SK-N-MC (cell line): ENCODE results near the gene HSD11B2.
A peak's percentile ranks its signal among the peaks of the same experiment; 100 is the strongest.
"Not testable (repeated sequence)": the region's sequence is repeated elsewhere in the genome, so short reads cannot be mapped to it uniquely, and the experiment has no call there.

Experiments used
- DNase-seq: peaks from one replicate; pipeline ENCODE4 v3.0.0-alpha.2; 2011; ENCODE audit warnings: low read depth, low spot score
- H3K27ac ChIP-seq: fragments of 200-600 bp; sonication (generic); 2 replicates; pipeline ENCODE4 v1.5.1; 2016; ENCODE audit warnings: mixed run types
- H3K36me3 ChIP-seq: fragments of 200-600 bp; sonication (generic); 2 replicates; pipeline ENCODE4 v1.6.1; 2017; ENCODE audit warnings: antibody characterized with exemption, low read length, mixed read lengths; ENCODE audit not compliant: insufficient read depth
- H3K4me3 ChIP-seq: fragments of 200-600 bp; sonication (generic); 2 replicates; pipeline ENCODE4 v1.5.1; 2016
- H3K9ac ChIP-seq: fragments of 200-600 bp; sonication (generic); 2 replicates; pipeline ENCODE4 v1.8.0; 2017; ENCODE audit warnings: mixed run types, mixed read lengths; ENCODE audit not compliant: insufficient read length
- H3K9me3 ChIP-seq: fragments of 200-600 bp; sonication (generic); 2 replicates; pipeline ENCODE4 v1.6.1; 2017; ENCODE audit warnings: low read depth, mild to moderate bottlenecking, antibody characterized with exemption, low read length, moderate library complexity, mixed read lengths
- EZH2 ChIP-seq: fragments of 200-600 bp; sonication (generic); IDR thresholded peaks from one replicate; pipeline ENCODE4 v1.6.1; 2017; ENCODE audit warnings: antibody characterized with exemption
- FOXP2 ChIP-seq: optimal IDR thresholded peaks from 2 replicates; pipeline ENCODE3; 2011; ENCODE audit warnings: mild to moderate bottlenecking, moderate library complexity; ENCODE audit not compliant: insufficient read depth; ENCODE audit errors: extremely low read length, control extremely low read depth
- POLR2AphosphoS5 ChIP-seq: IDR thresholded peaks from 2 replicates; pipeline ENCODE4 v1.6.1; 2012; ENCODE audit warnings: mild to moderate bottlenecking, low read depth, low read length, borderline replicate concordance

The HSD11B2 gene

DNA sequence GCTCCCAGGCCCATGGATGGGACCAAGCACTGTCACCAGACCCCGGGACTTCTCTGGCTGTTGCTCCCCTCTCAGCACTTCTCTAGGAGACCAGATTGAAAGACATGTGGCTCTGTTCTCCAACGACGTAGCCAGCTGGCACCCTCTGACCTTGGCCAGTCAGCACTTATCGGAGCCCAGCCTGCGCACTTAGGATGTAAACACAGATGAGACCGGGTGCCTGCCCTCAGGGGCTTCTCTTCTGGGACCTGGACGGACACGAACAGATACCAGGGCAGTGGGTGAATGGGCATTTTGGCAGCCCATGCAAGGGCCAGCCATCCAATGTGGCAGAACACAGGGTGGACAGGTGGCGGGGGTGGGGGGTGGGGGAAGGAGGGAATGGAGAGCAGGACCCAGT, 21.3 kb upstream of the HSD11B2 start:
- no peaks in the 10 kb centered on the region for H3K36me3 ChIP-seq

GRCh38 chr16:67411339-67411738, 19.6 kb upstream of the HSD11B2 start:
- Histone ChIP-seq H3K9ac (no peak overlapping the region), H3K4me3 (no peak overlapping the region), H3K9me3 (no peaks in the 10 kb centered on the region), H3K27ac (no peak overlapping the region), H3K36me3 (no peaks in the 10 kb centered on the region)
- TF ChIP-seq FOXP2 (no peak), POLR2AphosphoS5 (no peak), EZH2 (no peak)
- DNase-seq: no peak

More for the DNA sequence above, 21.3 kb upstream of the HSD11B2 start:
- no peak overlapping the region for H3K9ac ChIP-seq
- no peak overlapping the region for H3K27ac ChIP-seq
- TF ChIP-seq POLR2AphosphoS5: no peak
- no peak for TF ChIP-seq EZH2
- no peak for TF ChIP-seq FOXP2
- DNase-seq: no peak
- H3K9me3 ChIP-seq: no peaks in the 10 kb centered on the region
- H3K4me3 ChIP-seq: no peak overlapping the region

GRCh38 chr16:67412294-67412693, 18.6 kb upstream of the HSD11B2 start:
- no peak overlapping the region for H3K4me3 ChIP-seq
- no peaks in the 10 kb centered on the region for H3K9me3 ChIP-seq
- H3K36me3 ChIP-seq: no peaks in the 10 kb centered on the region
- H3K27ac ChIP-seq: no peak overlapping the region
- DNase-seq: no peak
- no peak for TF ChIP-seq FOXP2
- no peak overlapping the region for H3K9ac ChIP-seq

DNA sequence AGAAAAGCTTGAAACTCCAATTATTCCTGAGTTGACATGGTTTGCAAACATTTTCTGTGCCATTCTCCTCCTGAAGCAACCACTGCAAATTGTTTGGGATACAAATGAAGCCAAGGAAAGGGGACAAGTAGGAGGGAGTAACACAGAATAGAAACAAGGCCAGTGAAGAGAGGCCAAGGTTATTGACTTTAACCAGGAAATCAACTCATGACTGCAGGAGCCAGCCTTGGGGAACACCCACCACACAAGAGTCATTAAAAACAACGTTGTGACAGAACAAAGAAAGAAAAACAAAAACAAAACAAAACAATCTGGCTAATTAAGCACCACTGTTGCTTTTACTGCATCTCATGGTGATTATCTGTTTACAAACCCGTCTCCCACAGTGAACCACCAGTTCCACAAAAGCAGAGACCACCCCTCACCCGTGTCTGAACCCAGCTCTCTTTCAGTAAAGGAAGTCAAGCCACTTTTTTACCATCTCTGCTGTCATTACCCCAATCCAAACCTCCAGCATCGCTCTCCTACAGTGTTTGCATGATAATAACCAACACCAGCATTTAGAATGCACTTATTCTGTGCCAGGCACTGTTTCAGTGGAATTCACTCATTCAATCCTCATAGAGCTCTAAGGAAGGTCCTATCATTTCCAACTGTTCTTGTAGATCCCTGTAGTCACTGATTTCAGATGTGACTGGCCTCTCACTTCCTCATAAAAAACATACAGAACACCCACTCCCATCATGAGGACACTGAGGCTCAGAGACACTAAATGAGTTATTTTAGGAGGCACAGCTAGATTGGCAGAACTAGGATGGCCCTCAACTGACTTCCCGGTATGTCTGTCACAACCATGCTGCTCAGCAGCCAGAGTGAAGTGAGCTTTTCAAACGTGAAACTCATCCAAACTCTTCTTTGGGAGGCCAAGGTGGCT, 16.7 kb upstream of the HSD11B2 start:
- TF ChIP-seq EZH2 (no peak), FOXP2 (no peak), POLR2AphosphoS5 (no peak)
- Histone ChIP-seq H3K36me3 (no peaks in the 10 kb centered on the region), H3K4me3 (no peak overlapping the region), H3K9me3 (no peaks in the 10 kb centered on the region), H3K27ac (no peak overlapping the region), H3K9ac (no peak overlapping the region)
- no peak for DNase-seq

DNA sequence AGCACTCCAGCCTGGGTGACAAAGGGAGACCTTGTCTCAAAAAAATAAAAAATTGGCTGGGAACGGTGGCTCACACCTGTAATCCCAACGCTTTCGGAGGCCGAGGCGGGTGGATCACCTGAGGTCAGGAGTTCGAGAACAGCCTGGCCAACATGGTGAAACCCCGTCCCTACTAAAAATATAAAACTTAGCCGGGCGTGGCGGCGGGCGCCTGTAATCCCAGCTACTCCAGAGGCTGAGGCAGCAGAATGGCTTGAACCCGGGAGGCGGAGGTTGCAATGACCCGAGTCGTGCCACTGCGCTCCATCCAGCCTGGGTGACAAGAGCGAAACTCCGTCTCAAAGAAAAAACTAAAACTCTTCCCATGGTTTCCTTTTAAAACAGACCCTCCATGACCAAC, 15.5 kb upstream of the HSD11B2 start:
- H3K9ac ChIP-seq, H3K4me3 ChIP-seq, DNase-seq, H3K36me3 ChIP-seq, H3K27ac ChIP-seq, H3K9me3 ChIP-seq: not testable (repeated sequence)

- no peaks in the 10 kb centered on the region for H3K36me3 ChIP-seq
- no peak within 1 kb of the TSS for H3K9ac ChIP-seq
- H3K9me3 ChIP-seq: no peaks in the 10 kb centered on the region
- H3K27ac ChIP-seq: no peak within 1 kb of the TSS
- DNase-seq: no peak
- peak within 1 kb of the TSS; percentile 48 for H3K4me3 ChIP-seq
- no peak for TF ChIP-seq EZH2
- TF ChIP-seq FOXP2: no peak
Observed at GRCh38 chr16:67415872-67416793, 14.8 kb upstream of the HSD11B2 start, which contains the start of gene ZDHHC1. ZDHHC1 (minus strand) TSS chr16:67416477; CDS start chr16:67407775, 8,702 bp downstream.

DNA sequence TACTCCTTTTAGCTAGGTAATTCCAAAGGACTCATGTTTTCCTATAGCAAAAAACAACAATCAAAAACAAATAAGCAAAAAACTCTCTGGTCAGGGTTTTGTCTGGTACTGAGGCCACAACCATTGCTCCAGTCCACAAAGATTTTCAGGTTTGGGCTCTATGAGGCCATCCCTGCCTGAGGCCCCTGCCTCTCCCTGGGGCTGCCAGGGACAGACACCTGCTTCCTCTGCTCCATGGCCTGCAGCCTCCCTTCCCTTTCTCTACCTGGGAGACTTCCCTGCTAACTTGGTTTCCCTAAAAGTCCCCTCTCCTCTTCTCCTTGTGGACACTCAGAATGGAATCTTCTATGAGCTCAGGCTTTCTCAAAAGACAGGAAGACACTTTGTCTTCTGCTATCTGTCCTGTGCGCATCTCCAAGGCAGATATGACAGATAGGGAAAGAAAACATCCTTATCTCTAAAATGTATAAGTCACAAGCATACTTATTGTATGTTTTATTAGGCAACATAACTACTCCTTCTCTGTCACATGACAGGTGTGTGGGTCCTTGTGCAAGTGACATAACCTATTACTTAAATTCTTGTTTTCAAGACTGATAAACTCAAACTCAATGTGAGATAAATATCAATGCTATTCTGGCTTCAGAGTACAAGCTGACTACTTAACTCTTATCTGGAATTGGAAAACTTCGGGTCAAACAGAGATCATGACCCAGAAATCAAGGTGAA, 13.4 kb upstream of the HSD11B2 start:
- Histone ChIP-seq H3K4me3 (no peak overlapping the region), H3K36me3 (no peaks in the 10 kb centered on the region), H3K9me3 (no peaks in the 10 kb centered on the region), H3K9ac (no peak overlapping the region), H3K27ac (no peak overlapping the region)
- DNase-seq: no peak
- TF ChIP-seq FOXP2 (no peak), EZH2 (no peak), POLR2AphosphoS5 (no peak)

DNA sequence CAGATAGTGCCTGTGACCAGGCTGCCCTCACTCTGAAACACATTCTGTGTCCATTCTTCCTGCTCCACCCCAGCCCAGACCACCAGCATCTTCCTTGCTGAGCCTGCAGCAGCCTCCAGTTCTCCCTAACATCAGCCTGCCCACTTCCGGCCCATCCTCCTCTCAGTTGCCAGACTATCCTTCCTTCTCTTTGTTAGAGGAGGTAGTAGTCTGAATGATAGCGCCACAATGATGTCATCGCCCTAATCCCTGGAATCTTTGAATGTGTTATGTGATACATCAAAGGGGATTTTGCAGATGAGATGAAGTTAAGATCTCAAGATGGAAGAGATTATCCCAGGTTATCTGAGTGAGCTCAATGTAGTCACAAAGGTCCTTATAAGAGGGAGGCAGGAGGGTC, 11.4 kb upstream of the HSD11B2 start:
- no peak for DNase-seq
- H3K27ac ChIP-seq: no peak overlapping the region
- no peak overlapping the region for H3K4me3 ChIP-seq
- TF ChIP-seq POLR2AphosphoS5 (no peak), EZH2 (no peak), FOXP2 (no peak)
- H3K36me3 ChIP-seq: no peaks in the 10 kb centered on the region
- H3K9me3 ChIP-seq: no peaks in the 10 kb centered on the region
- H3K9ac ChIP-seq: no peak overlapping the region
